ENCODE data around the gene KMT2C.
"Not testable (repeated sequence)": the region's sequence is repeated elsewhere in the genome, so short reads cannot be mapped to it uniquely, and the experiment has no call there.

KMT2C gene

DNA sequence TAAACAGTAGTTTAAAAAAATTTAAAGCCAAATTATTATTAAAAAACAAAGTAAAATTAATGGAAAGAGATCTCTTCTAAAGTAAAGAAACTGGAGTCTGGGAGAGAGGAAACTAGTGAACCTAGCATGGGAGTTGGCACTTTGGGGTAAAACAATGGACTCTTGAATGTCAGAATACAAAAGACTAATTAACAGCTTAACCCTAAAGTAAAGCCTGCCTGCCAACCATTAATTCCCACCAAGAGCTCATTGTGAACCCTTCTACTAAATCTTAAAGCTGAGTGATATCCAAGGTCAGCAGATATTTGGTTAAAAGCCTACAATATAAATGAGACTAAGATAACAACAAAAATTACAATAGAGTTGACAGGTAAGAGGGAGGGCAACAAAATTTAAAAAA lies 36.5 kb downstream of the KMT2C start:
- DNase-seq = no peak

DNA sequence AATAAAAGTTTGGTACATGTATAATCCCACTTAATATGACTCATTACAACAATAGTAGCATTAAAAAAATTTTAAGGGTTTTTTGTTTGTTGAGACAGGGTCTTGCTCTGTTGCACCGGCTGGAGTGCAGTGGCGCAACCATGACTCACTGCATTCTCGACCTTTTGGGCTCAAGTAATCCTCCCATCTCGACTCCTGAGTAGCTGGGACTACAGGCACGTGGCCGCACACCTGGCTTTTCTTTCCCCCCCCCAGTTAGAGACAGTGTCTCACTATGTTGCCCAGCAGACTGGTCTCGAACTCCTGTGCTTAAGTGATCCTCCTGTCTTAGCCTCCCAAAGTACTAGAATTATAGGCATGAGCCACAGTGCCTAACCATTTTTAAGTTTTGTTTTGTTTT lies 40.7 kb downstream of the KMT2C start:
- DNase-seq = no peak

DNA sequence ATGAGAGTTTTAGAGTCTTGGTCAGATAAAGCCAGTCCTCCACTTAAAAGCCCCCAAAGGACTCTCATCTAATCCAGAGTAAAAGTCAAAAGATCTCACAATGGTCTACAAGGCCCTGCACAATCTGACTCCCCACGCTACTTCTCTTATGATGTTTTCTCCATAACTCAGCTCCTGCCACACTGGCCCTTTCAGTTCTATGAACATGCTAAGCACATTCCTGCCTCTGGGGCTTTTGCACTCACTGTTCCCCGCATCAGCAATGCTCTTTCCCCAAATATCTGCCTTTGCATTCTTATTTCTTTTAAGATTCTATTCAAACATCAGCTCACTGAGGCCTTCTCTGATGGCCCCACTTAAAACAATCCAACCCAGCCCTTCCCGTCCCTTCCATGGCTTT lies 41.6 kb downstream of the KMT2C start:
- not testable (repeated sequence) for DNase-seq

DNA sequence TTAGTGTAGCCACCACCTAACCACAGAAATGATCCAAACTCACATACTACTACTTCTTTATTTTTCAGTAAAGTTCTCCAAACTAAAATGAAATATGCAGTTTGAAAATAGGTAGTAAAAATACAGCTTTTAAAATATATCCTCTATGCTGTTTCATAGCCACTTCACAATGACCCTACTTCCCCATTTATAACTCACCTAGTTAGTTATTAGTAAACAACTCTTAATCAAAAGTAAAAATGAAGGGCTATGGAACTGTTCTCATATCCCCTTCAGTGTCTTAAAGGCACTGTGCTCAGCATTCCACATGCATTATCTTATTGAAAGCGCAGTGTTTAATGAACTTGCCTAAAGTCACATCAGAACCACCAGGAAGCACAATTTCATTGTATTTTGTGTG lies 43.5 kb downstream of the KMT2C start:
- no peak for DNase-seq

DNA sequence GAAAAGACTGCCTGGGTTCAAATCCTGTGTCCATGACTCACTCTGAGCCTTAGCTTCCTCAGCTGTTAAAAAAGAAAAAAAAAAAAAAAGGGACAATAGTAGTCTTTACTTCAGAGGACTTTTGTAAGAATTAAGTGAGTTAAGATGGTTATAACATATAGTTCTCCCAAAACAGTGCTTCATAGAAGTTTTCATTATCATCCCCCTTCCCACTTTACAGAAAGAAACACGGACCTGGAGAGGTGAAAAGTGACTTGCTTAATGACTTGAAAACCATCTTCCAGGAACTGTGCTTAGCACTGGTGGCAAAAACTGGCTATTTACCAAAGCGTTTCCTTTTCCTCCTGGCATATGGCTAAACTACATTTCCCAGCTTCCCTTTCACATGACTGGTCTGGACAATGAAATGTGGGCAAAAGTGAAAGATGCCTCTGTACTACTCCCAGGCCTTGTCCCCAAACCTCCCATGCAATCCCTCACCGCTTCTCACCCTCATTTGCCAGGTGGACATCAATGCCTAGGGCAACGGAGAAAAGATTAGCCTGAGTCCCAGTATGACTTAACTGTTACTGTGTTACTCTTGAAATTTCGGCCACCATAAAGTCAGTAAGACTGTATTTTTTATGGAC lies 49.6 kb downstream of the KMT2C start:
- DNase-seq = not testable (repeated sequence)

DNA sequence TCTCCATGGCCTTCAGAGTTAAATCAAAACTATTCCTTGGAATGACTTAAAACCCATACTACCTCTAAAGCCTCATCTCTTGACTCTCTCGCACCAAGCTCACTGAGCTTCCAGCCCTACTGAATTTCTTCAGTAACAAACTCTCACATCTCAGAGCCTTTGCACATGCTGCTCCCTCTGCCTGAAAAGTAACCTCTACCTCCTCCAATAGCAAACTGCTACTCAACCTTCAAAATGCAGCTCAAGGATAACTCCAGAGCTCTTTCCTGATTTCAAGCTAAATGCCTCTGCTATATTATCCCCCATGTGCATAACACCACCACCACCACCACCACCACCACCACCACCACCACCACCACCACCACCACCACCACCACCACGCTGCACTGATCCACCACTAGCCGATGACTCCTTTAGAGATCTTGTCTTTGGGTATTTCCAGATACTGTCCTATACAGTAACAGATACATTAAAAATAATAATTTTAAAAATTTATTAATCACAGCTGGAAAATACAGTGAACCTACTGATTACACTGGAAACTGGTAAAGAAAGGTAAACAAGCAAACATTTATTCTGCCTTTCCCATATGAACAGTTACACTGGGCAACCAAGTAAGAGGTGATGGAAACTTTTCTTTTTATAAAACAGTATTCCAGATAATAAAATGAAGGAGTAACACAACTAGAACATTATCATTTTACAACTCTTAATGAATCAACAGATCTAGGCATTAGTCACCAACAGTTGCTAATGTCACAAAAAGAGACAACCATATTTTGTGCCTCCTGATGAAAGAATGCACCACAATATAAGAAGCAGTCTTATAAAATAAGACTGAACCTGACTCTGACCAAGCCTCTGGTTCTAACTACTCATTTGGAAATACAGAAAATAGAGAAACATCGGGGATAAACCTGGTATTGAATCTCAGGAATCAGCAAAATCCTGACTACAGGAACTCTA lies 51.3 kb downstream of the KMT2C start:
- DNase-seq = peak; percentile 29

DNA sequence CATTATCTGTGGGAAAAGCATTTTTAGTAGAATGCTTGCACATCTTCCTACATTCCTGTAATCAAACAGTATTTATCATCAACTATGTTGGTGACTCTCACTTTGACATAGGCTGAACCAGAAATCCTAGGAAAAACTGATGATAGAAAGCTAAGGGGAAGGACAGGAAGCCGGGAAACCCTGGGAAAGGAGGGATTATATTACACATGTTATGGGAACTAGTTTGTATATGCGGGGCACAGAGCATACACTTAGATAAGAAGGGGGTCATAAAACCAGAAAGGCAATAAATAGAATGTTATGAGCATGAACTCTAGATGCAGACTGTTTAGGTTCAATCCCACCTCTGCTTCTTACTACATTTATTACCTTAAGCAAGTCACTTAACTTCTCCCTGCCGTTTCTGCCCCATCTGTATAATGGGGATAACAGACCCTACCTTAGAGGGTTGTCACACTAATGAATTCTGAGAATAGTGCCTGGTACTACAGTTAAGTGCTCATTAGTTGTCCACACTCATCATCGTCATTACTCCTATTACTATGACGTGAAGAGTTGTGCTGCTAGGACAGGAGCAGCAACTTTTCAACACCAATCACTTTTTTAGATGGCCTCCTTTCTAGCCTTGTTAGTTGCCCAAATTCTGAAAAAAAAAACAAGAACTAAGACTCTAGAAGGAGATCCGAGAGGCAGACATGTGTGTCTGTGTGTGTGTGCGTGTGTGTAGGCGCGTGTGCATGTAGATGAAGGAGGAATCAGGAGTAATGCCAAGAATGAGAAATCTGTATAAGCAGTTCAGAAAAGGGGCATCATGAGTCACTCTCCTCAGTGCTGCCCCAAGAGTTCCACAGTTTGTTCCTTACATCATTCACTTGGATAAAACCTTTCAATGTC lies 52.2 kb downstream of the KMT2C start:
- DNase-seq = no peak

DNA sequence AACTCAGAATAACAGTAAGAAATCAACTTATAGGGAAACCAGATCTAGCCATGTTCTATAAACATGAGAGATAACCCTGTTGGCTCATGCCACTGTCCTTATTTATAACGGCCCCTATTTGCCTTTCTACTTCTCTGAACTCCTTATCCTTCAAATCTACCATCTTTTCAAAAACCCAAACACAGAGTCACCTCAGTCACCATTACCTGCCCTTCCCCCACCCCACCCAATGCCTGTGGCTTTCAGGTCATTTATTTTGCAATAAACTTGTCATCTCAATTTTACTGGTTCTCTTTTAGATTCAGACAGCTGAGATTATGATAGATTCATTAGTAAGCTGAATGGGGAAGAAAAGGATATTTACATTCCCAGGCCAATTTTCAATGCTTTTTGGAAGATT lies 53.6 kb downstream of the KMT2C start:
- DNase-seq = no peak

DNA sequence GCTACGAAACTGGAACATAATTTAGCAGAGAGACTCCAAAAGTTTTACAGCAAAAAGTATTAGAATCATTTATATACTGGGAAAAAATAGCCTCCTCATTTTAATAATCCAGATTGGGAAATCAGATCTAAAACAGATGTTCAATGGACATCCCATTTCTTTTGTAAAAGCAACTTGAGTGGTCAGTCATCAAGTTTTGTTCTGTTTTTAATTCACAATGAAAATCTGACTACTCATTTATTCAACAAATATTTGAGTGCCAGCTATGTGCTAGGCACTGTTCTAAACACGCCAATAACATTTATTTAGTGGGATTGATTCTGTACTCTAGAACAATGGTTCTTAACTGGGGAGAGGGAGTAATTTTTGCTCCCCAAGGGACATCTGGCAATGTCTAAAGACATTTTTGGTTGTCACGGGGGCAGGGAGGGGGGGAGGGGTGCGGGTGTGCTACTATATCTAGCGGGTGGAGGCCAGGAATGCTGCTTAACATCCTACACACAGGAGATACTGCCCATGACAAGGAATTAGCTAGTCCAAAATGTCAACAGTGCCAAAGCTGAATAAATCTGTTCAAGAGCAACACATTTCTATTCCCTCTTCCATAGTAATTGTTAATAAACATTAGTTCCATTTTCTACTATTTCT lies 54.7 kb downstream of the KMT2C start:
- not testable (repeated sequence) for DNase-seq

DNA sequence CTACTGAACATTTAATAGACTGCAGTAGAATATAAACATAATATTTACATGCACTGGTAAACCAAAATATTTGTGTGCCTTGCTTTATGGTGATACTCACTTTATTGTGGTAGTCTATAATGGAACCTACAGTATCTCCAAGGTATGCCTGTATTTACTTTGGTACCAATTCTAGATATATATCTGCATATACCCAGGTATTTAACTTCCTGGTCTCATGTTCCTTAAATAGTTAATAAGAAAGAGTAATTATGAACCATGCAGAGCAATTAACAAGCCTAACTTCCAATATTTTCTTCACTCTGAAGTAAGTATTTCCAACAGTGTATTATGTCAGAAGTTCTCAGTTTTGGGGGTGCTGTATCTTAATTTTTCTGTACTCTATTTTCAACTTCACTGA lies 57.3 kb downstream of the KMT2C start:
- DNase-seq = not testable (repeated sequence)

DNA sequence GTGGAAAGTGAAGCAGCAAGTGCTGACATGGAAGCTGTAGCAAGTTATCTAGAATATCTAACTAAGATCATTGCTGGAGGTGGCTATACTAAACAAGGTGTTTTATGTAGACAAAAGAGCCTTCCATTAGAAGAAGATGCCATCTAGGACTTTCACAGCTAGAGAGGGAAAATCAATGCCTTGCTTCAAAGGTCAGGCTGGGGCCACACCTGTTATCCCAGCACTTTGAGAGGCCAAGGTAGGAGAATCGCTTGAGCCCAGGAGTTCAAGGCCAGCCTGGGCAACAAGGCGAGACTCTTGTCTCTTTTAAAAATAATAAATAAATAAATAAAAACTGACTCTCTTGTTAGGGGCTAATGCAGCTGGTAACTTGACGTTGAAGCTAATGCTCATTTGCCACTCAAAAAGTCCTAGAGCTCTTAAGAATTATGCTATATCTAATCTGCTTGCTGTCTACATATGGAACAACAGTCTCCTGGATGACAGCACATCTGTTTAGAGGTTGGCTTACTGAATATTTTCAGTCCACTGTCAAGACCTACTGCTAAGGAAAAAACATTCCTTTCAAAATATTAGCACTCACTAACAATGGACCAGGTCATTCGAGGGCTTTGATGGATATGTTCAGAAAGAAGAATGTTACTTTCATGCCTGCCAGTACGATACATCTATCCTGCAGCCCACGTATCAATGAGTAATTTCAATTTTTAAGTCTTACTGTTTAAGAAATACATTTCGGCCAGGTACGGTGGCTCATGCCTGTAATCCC lies 58.9 kb downstream of the KMT2C start:
- not testable (repeated sequence) for DNase-seq

DNA sequence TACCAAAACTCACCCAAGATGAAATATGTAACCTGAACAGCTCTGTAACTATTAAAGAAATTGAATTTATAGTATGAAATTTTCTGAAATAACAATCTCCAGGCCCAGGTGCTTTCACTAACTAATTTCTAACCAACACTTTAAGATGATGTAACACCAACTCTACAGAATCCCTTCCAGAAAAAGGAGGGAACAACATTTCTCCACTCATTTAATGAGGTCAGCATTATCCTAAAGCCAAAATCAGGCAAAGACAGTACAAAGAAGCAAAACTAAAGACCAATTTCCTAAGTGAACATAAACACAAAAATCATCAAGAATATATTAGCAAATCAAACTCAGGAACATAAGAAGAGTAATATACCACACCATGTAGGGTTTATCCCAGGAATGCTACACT lies 65.5 kb downstream of the KMT2C start:
- no peak for DNase-seq

DNA sequence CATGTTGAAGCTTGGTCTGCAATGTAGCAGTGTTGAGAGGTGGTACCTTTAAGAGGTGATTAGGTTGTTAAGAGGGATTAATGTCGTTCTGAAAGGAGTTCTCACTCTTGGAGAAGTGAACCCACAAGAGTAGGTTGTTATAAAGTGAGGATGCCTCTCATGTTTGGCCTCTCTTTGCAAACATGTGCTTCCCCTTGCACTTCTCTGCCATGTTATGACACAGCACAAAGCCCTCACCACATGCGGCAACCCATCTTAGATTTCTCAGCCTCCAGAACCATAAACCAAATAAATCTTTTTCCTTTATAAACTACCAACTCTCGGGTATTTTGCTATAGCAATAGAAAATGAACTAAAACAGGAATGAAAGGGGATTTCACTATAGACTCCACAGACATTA lies 66.3 kb downstream of the KMT2C start:
- DNase-seq = no peak

DNA sequence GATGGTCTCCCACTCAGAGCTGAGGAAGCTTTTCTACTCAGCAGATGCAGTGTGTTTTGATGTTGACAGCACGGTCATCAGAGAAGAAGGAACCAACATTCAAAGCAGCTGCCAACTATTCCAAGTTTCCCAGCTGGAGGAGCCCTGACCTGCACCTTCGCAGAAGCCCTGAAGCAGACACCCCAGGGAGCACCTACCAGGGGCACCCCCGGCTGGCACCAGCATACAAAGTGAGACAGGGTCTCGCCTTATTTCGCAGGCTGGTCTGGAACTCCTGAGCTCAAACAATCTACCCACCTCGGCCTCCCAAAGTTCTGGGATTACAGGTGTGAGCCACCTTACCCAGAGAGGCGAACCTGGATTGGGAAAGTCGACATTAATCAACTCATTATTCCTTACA lies 68.6 kb downstream of the KMT2C start:
- DNase-seq = no peak

DNA sequence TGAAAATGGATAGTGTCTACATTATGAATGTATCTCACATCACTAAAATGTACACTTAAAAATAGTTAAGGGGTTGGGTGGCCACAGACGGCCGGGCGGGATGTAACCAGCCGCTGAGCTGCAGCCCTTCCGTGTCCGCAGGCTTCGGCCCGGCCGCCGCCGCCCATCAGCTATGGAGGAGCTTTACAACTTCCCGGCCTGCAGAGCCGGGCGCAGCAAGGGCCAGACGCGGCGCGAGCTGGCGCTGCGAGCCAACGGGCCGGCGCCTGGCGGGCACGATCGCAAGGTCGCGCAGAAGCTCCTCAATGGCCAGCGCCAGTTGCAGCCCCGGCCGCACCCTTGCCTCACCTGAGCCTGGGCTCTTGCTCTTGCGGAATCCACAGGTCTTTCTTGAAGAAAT lies 69.1 kb downstream of the KMT2C start:
- DNase-seq = no peak

DNA sequence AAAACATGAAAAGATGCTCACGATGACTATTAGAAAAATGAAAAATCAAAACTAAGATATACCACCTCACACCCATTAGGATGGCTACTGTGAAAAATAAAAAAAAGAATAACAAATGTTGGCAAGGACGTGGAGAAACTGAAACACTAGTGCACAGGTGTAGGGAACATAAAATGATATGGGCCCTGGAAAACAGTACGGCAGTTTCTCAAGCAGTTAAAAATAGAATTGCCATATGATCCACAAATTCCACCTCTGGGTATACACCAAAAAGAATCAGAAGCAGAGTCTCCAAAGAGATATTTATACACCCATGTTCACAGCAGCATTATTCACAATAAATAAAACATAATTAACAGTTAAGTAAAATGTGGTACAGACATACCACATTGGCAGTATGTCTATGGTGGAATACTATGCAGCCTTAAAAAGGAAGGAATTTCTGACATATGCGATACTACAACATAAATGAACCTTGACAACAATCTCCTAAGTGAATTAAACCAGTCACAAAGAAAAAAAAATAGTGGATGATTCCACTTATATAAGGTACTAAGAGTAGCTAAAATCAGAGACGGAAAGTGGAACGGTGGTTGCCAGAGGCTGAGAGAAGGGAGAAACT lies 69.7 kb downstream of the KMT2C start:
- no peak for DNase-seq

DNA sequence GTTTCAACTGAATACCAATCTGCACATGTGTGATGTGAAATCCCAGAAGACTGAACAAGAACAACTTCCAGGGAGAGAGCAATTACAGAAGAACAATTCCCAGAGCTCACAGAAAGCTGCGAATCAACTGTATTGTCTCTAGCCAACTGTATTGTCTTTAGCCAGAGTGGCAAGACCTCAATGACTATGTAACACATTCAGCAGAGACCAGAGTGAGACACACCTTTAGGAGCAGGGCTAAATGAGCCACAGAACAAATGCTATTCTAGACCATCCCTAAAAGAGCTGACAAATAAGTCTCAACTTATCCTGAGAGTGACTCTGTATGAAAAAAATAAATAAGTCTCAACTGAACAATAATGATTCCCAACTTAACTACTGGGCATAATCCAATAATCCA lies 72.0 kb downstream of the KMT2C start:
- no peak for DNase-seq

DNA sequence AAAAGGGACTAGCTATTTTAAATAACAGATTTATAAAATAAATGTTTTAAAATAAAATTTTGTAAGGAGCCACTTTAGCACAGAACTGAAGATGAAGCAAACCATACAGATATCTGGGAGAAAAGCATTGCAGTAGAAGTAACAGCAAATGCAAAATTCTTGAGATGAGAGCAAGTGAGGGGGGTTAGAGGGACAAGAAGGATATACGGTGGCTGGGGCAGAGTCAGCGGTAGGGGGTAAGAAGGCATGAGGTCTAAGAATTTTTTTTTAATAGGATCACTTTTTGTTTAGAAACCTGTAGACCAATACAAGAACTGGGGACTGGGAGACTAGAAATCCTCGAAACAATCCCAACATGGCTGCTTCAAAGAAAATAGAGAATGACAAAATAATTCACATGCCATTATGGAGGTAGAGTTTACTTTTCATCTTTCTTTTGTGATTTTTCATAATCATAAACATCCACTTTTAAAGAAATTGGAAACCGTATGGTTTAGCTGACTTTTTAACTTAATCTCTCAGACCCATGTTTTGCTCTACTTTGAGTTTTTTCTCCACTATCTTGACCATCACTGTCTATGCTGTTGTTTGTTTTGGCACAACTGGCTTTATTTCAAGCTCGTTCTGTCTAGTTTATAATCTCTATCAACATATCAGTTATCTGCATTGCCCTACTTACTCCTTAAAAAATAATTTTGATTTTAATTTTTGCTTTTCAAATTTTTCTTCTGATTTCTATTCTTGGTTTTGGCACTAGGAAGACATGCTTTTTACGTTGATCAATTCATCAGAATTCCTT lies 73.5 kb downstream of the KMT2C start:
- DNase-seq = no peak

DNA sequence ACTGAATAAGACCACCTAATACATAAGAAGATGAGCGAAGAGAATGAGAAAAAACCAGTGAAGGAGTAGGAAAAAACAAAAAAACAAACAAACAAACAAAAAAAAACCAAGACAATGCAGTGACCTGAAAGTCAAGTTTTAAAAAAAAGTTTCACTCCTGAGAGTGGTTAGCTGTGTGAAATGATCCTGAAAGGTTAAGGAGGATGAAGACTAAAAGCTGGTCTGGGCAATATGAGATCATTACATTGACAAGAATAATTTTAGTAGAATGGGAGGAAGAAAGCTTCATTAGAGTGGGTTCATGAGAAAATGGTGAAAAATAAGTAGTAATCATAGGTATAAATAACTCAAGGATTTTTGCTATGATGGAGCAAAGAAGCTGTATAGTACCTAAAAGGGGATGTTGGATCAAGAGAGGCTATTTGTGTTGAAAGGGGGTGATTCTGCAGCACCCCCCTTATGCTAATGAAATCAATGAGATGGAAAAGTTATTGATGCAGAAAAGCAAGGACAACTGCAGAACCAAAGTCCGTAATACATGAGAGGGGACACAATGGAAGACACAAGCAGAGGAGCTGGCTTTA lies 80.2 kb downstream of the KMT2C start:
- DNase-seq = no peak

DNA sequence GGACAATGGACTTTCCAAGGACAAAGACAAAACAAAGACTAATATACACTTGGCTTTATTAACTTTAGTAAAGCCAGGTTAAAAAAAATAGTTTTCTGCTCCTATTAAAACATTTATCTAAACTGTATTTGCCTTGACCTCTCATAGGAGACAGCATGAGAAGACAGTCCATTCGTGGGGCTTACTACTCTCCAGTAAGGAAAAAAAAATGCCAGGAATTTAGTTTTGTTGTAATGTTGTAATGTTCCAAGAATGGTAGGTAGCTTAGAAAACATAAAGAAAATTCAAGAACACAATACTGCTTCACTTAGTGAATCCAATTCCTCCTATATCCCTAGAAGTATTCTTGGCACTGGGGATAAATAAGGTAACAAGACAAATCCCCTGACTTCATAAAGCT lies 81.7 kb downstream of the KMT2C start:
- no peak for DNase-seq

Data from CD4-positive, alpha-beta T cell treated with Interleukin-17A for 1 hour (primary cell).